Activated naive CD8-positive, alpha-beta T cell treated with anti-CD3 and anti-CD28 coated beads, Interleukin-2, amount 10 ng/mL, durations not matched to agents 7 days and 5 days (primary cell): ENCODE measurements around the gene ANO2. TPM values are rescaled to one million over a fixed set of nuclear protein-coding genes. Genes with fewer than 3 reads are reported as not detected.

Experiments used
- ATAC-seq: fragments of 150-1000 bp; cut with Tn5 transposase; one replicate; pipeline ENCODE4 v1.10.0; 2021; ENCODE audit warnings: low read depth, moderate library complexity
- POLR2A ChIA-PET: fragments of 350-600 bp; sonication (Branson Sonifier 250); formaldehyde crosslinking; loops from one replicate; lab custom pipeline; 2021; ENCODE audit warnings: antibody characterized with exemption; lab: Charles Lee
- DNase-seq: peaks from one replicate; pipeline ENCODE4 v3.0.0; 2021
- H3K27ac Mint-ChIP-seq: one replicate; pipeline ENCODE4 v1.8.0; 2022; ENCODE audit warnings: mild to moderate bottlenecking, mixed read lengths
- H3K27me3 Mint-ChIP-seq: one replicate; pipeline ENCODE4 v1.8.0; 2022; ENCODE audit warnings: mild to moderate bottlenecking, moderate library complexity, mixed read lengths
- H3K36me3 Mint-ChIP-seq: one replicate; pipeline ENCODE4 v1.8.0; 2021; ENCODE audit warnings: mild to moderate bottlenecking, mixed read lengths
- H3K4me1 Mint-ChIP-seq: one replicate; pipeline ENCODE4 v1.8.0; 2021; ENCODE audit warnings: mixed read lengths
- H3K4me3 Mint-ChIP-seq: one replicate; pipeline ENCODE4 v1.8.0; 2022; ENCODE audit warnings: mild to moderate bottlenecking, moderate library complexity, mixed read lengths
- H3K9me3 Mint-ChIP-seq: one replicate; pipeline ENCODE4 v1.8.0; 2021; ENCODE audit warnings: mixed read lengths
- total RNA-seq, 2 experiments: library from RNA; stranded (reverse); gene quantifications; one replicate each; pipeline ENCODE4 v1.2.3, GENCODE V29; 2021

Gene ANO2
- total RNA-seq, 2 experiments from 2014 or later: not detected

DNA sequence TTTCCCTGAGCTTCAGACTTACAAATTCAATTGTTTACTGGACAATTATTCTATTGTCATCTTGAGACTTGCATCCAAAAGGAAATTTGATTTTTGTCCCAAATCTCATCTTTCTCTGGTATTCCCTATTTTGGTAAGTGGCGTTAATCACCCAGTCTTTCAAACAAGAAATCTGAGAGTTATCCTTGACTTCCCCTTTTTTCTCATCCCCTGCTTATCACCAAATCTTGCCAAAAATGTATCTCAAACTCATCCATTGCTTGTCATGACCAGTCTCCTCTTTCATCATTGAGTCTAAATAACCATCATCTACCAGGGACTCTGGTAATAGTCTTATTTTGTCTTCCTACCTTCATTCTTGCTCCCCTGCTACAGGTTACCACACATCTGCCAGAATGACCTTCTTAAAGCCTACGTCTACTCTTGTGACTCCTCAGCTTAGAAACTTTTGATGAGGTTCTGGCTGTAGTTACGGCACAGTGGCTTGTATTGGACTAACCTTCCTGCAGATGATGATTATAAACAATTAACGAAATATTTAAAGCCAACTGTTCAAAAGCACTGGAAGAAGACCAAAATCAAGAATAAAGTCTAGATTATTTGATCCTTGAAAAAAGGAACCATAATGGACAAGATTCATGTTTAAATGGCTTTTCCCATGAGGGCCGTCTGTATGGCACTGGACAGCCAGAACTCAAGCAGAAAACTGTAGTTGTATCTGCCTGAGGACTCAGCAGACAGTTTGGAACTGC, 9.0 kb upstream of the ANO2 start:
- no peak overlapping the region for H3K4me3 Mint-ChIP-seq
- no peaks in the 10 kb centered on the region for H3K9me3 Mint-ChIP-seq
- peaks cover 18% of the 10 kb centered on the region for H3K27me3 Mint-ChIP-seq
- DNase-seq (no peak), ATAC-seq (no peak)
- H3K27ac Mint-ChIP-seq: no peak overlapping the region
- POLR2A ChIA-PET: no interaction called here
- H3K4me1 Mint-ChIP-seq: no peaks in the 10 kb centered on the region
- no peaks in the 10 kb centered on the region for H3K36me3 Mint-ChIP-seq

DNA sequence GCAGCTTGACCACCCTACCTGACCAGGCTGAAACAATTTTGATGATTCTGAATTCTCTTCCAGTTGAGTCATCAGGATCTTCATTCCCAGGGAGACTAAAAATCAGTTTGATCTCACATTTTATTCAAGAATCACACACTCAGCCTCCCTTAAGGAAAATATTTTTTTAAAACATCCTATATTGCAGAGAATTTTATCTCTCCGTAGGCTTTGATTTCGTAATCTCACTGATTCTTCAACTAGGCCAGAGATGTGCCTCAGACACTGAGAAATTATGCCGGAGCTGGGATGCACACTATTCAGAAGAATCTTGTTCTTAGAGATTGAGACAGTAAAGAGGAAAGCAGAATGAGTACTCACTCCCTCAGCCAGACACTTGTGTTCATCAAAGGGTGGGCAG, 7.0 kb upstream of the ANO2 start:
- POLR2A ChIA-PET: no interaction called here
- Mint-ChIP-seq H3K9me3 (no peaks in the 10 kb centered on the region), H3K4me1 (no peaks in the 10 kb centered on the region), H3K36me3 (no peaks in the 10 kb centered on the region), H3K27me3 (peaks cover 21% of the 10 kb centered on the region), H3K4me3 (no peak overlapping the region), H3K27ac (no peak overlapping the region)
- ATAC-seq (no peak), DNase-seq (no peak)

- no peak for ATAC-seq
- H3K27ac Mint-ChIP-seq: no peak overlapping the region
- H3K4me3 Mint-ChIP-seq: no peak overlapping the region
- no peaks in the 10 kb centered on the region for H3K9me3 Mint-ChIP-seq
- no peak for DNase-seq
- H3K4me1 Mint-ChIP-seq: peaks cover 1% of the 10 kb centered on the region
- peaks cover 48% of the 10 kb centered on the region for H3K27me3 Mint-ChIP-seq
- no peaks in the 10 kb centered on the region for H3K36me3 Mint-ChIP-seq
- POLR2A ChIA-PET: no interaction called here
Observed at GRCh38 chr12:5948696-5949095, 3.6 kb upstream of the ANO2 start.

DNA sequence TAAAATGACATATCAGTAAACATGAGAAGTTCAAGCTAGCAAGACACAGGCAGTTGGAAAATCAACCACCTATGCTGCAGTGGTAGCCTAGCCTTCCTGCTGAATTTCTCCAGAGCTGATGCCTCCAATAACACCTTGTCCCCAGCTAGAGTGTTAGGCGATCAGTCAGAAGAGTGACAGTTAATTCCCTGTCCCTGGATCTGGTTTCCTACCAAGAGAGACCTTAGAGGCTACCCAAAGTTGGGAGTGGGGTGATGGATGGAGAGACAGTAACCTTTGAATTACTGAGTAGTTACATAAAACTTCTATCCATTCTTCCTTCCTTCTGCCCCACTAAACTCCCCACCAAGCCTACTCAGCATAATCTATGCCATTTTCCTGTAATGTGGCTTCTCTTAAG, 1.9 kb upstream of the ANO2 start:
- H3K4me1 Mint-ChIP-seq: peaks cover 1% of the 10 kb centered on the region
- no peak for ATAC-seq
- H3K27me3 Mint-ChIP-seq: peaks cover 57% of the 10 kb centered on the region
- POLR2A ChIA-PET: no interaction called here
- H3K36me3 Mint-ChIP-seq: no peaks in the 10 kb centered on the region
- H3K9me3 Mint-ChIP-seq: no peaks in the 10 kb centered on the region
- no peak overlapping the region for H3K27ac Mint-ChIP-seq
- DNase-seq: no peak
- no peak overlapping the region for H3K4me3 Mint-ChIP-seq

DNA sequence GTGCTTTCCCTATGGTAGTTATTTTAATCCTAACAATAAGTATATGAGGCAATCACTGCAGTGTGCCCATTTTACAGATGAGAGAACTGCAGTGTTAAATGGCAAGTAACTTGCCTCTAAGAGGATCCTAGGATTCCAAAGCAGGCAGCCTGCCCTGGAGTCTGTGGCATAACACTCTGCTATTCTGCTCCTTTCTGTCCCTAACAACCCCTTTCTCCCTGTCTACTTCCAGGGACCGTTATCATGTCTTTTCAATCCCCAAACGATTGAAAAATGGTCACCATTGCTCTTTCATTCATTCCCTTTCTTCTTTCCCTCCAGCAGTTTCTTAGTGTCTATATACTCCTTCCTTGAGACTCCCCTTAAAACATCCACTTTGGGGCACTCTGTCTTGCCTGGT, 1.3 kb upstream of the ANO2 start:
- peaks cover 1% of the 10 kb centered on the region for H3K4me1 Mint-ChIP-seq
- peaks cover 55% of the 10 kb centered on the region for H3K27me3 Mint-ChIP-seq
- DNase-seq: no peak
- H3K27ac Mint-ChIP-seq: no peak overlapping the region
- H3K9me3 Mint-ChIP-seq: no peaks in the 10 kb centered on the region
- no peaks in the 10 kb centered on the region for H3K36me3 Mint-ChIP-seq
- ATAC-seq: no peak
- POLR2A ChIA-PET: no interaction called here
- H3K4me3 Mint-ChIP-seq: no peak overlapping the region

GRCh38 chr12:5944688-5945070, 380 bp downstream of the ANO2 start:
- Mint-ChIP-seq H3K27me3 (peaks cover 49% of the 10 kb centered on the region), H3K9me3 (no peaks in the 10 kb centered on the region), H3K36me3 (no peaks in the 10 kb centered on the region), H3K4me3 (no peak overlapping the region), H3K4me1 (peaks cover 1% of the 10 kb centered on the region), H3K27ac (no peak overlapping the region)
- POLR2A ChIA-PET: no interaction called here
- no peak for ATAC-seq
- no peak for DNase-seq

DNA sequence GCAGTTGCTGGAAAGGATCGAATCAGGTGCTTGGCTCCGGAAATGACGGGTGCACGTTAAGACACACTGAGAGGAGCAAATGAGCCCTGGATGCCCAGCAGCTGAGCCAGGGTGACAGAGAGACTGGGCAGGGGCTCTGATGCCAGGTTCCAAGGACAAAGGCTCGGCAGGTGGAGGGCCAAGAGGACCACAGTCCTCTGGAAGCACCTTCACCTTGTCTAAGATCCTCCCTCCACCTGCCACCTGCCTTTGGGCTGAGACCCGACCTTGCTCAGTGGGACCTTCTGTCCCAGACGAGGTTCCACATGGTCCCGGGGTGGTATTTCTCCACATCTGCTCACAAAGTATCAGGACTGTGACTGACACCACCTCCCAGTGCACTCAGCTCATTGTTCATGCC, 1.0 kb downstream of the ANO2 start:
- H3K4me1 Mint-ChIP-seq: peaks cover 1% of the 10 kb centered on the region
- no peak for ATAC-seq
- DNase-seq: no peak
- no peak overlapping the region for H3K27ac Mint-ChIP-seq
- peaks cover 49% of the 10 kb centered on the region for H3K27me3 Mint-ChIP-seq
- POLR2A ChIA-PET: no interaction called here
- no peaks in the 10 kb centered on the region for H3K36me3 Mint-ChIP-seq
- no peak overlapping the region for H3K4me3 Mint-ChIP-seq
- no peaks in the 10 kb centered on the region for H3K9me3 Mint-ChIP-seq

DNA sequence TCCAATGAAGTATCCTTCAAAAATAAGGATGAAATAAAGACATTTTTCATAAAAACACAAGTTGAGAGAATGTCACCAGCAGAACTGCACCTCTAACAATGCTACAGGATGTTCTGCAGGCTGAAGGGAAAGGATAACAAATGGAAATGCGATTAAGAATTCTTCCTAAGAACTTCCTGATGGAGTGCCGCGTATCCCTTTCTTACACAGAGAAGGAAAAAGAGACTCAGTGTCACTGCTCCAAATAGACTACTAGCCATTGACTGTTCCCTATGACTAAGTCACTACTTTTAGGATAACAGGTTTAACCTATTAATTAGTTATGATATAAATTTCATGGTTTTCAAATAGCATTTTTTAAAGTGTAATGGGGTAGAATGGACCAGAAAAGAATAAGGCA, 3.2 kb downstream of the ANO2 start:
- Mint-ChIP-seq H3K4me3 (no peak overlapping the region), H3K9me3 (no peaks in the 10 kb centered on the region), H3K27me3 (peaks cover 43% of the 10 kb centered on the region), H3K27ac (no peak overlapping the region), H3K4me1 (peaks cover 1% of the 10 kb centered on the region), H3K36me3 (no peaks in the 10 kb centered on the region)
- POLR2A ChIA-PET: no interaction called here
- no peak for ATAC-seq
- DNase-seq: no peak

GRCh38 chr12:5927732-5928516, 17.1 kb downstream of the ANO2 start:
- no peaks in the 10 kb centered on the region for H3K9me3 Mint-ChIP-seq
- ATAC-seq (no peak), DNase-seq (no peak)
- H3K27me3 Mint-ChIP-seq: peaks cover 2% of the 10 kb centered on the region
- H3K36me3 Mint-ChIP-seq: no peaks in the 10 kb centered on the region
- no peak overlapping the region for H3K27ac Mint-ChIP-seq
- H3K4me1 Mint-ChIP-seq: peaks cover 1% of the 10 kb centered on the region
- POLR2A ChIA-PET: no interaction called here
- no peak overlapping the region for H3K4me3 Mint-ChIP-seq

- ATAC-seq: no peak
- H3K27ac Mint-ChIP-seq: no peak overlapping the region
Observed at GRCh38 chr12:5925646-5926045, 19.4 kb downstream of the ANO2 start.

GRCh38 chr12:5924342-5924741, 20.7 kb downstream of the ANO2 start:
- ATAC-seq: no peak
- H3K4me3 Mint-ChIP-seq: no peak overlapping the region
- peaks cover 1% of the 10 kb centered on the region for H3K4me1 Mint-ChIP-seq
- peaks cover 2% of the 10 kb centered on the region for H3K27me3 Mint-ChIP-seq
- POLR2A ChIA-PET: no interaction called here
- no peaks in the 10 kb centered on the region for H3K9me3 Mint-ChIP-seq
- no peaks in the 10 kb centered on the region for H3K36me3 Mint-ChIP-seq
- no peak for DNase-seq
- no peak overlapping the region for H3K27ac Mint-ChIP-seq

More at GRCh38 chr12:5925646-5926045, 19.4 kb downstream of the ANO2 start:
- Mint-ChIP-seq H3K4me3 (no peak overlapping the region), H3K27me3 (peaks cover 2% of the 10 kb centered on the region), H3K4me1 (peaks cover 1% of the 10 kb centered on the region), H3K36me3 (no peaks in the 10 kb centered on the region), H3K9me3 (no peaks in the 10 kb centered on the region)
- no peak for DNase-seq
- POLR2A ChIA-PET: no interaction called here

GRCh38 chr12:5923751-5924150, 21.3 kb downstream of the ANO2 start:
- H3K4me1 Mint-ChIP-seq: peaks cover 1% of the 10 kb centered on the region
- H3K4me3 Mint-ChIP-seq: no peak overlapping the region
- H3K27me3 Mint-ChIP-seq: peaks cover 2% of the 10 kb centered on the region
- H3K27ac Mint-ChIP-seq: no peak overlapping the region
- POLR2A ChIA-PET: no interaction called here
- no peaks in the 10 kb centered on the region for H3K36me3 Mint-ChIP-seq
- DNase-seq (no peak), ATAC-seq (no peak)
- H3K9me3 Mint-ChIP-seq: no peaks in the 10 kb centered on the region

GRCh38 chr12:5923043-5923605, 21.9 kb downstream of the ANO2 start:
- H3K27me3 Mint-ChIP-seq: peaks cover 2% of the 10 kb centered on the region
- no peaks in the 10 kb centered on the region for H3K9me3 Mint-ChIP-seq
- POLR2A ChIA-PET: no interaction called here
- H3K4me3 Mint-ChIP-seq: no peak overlapping the region
- DNase-seq: no peak
- H3K36me3 Mint-ChIP-seq: no peaks in the 10 kb centered on the region
- H3K4me1 Mint-ChIP-seq: peaks cover 1% of the 10 kb centered on the region
- ATAC-seq: no peak
- no peak overlapping the region for H3K27ac Mint-ChIP-seq
